T-helper 1 cell treated with Interleukin-12 subunit alpha and Interleukin-12 subunit beta and Interleukin-4 antibody, amounts not matched to agents 30 μg/mL and 1 μg/mL, for 36 hours (primary cell): ENCODE data around the gene NDC1.

Source experiments
- H3K27ac Mint-ChIP-seq: one replicate; pipeline ENCODE4 v1.8.0; 2021; ENCODE audit warnings: mild to moderate bottlenecking, mixed read lengths
- H3K27me3 Mint-ChIP-seq: one replicate; pipeline ENCODE4 v1.8.0; 2021; ENCODE audit warnings: low read depth, mixed read lengths
- H3K36me3 Mint-ChIP-seq: one replicate; pipeline ENCODE4 v1.8.0; 2021; ENCODE audit warnings: low read depth, mixed read lengths
- H3K4me1 Mint-ChIP-seq: one replicate; pipeline ENCODE4 v1.8.0; 2021; ENCODE audit warnings: low read depth, mixed read lengths
- H3K4me3 Mint-ChIP-seq: one replicate; pipeline ENCODE4 v1.8.0; 2021; ENCODE audit warnings: mild to moderate bottlenecking, moderate library complexity, mixed read lengths
- H3K9me3 Mint-ChIP-seq: one replicate; pipeline ENCODE4 v1.8.0; 2021; ENCODE audit warnings: mixed read lengths

Gene NDC1

GRCh38 chr1:53735681-53736080, 102.4 kb downstream of the NDC1 start:
- no peak overlapping the region for H3K27ac Mint-ChIP-seq
- no peaks in the 10 kb centered on the region for H3K36me3 Mint-ChIP-seq
- no peaks in the 10 kb centered on the region for H3K4me1 Mint-ChIP-seq
- no peak overlapping the region for H3K4me3 Mint-ChIP-seq
- H3K27me3 Mint-ChIP-seq: peaks cover 71% of the 10 kb centered on the region
- H3K9me3 Mint-ChIP-seq: no peaks in the 10 kb centered on the region

- no peaks in the 10 kb centered on the region for H3K9me3 Mint-ChIP-seq
- H3K27ac Mint-ChIP-seq: no peak overlapping the region
- H3K4me1 Mint-ChIP-seq: no peaks in the 10 kb centered on the region
- peaks cover 71% of the 10 kb centered on the region for H3K27me3 Mint-ChIP-seq
- no peaks in the 10 kb centered on the region for H3K36me3 Mint-ChIP-seq
- no peak overlapping the region for H3K4me3 Mint-ChIP-seq
Measured at GRCh38 chr1:53735261-53735660, 102.8 kb downstream of the NDC1 start.

- peaks cover 66% of the 10 kb centered on the region for H3K27me3 Mint-ChIP-seq
- H3K9me3 Mint-ChIP-seq: no peaks in the 10 kb centered on the region
- H3K4me3 Mint-ChIP-seq: no peak overlapping the region
- H3K4me1 Mint-ChIP-seq: no peaks in the 10 kb centered on the region
- no peak overlapping the region for H3K27ac Mint-ChIP-seq
- H3K36me3 Mint-ChIP-seq: no peaks in the 10 kb centered on the region
Measured at GRCh38 chr1:53734650-53735211, 103.4 kb downstream of the NDC1 start.

GRCh38 chr1:53733975-53734649, 104.0 kb downstream of the NDC1 start:
- no peaks in the 10 kb centered on the region for H3K9me3 Mint-ChIP-seq
- H3K27me3 Mint-ChIP-seq: peaks cover 65% of the 10 kb centered on the region
- no peaks in the 10 kb centered on the region for H3K36me3 Mint-ChIP-seq
- no peaks in the 10 kb centered on the region for H3K4me1 Mint-ChIP-seq
- H3K4me3 Mint-ChIP-seq: no peak overlapping the region
- no peak overlapping the region for H3K27ac Mint-ChIP-seq

GRCh38 chr1:53733447-53733931, 104.6 kb downstream of the NDC1 start:
- no peak overlapping the region for H3K4me3 Mint-ChIP-seq
- H3K27ac Mint-ChIP-seq: no peak overlapping the region
- no peaks in the 10 kb centered on the region for H3K9me3 Mint-ChIP-seq
- H3K27me3 Mint-ChIP-seq: peaks cover 71% of the 10 kb centered on the region
- H3K4me1 Mint-ChIP-seq: no peaks in the 10 kb centered on the region
- H3K36me3 Mint-ChIP-seq: no peaks in the 10 kb centered on the region

- Mint-ChIP-seq H3K36me3 (no peaks in the 10 kb centered on the region), H3K4me3 (no peak overlapping the region), H3K27me3 (peaks cover 73% of the 10 kb centered on the region), H3K9me3 (no peaks in the 10 kb centered on the region), H3K4me1 (no peaks in the 10 kb centered on the region), H3K27ac (no peak overlapping the region)
Measured at GRCh38 chr1:53732912-53733317, 105.2 kb downstream of the NDC1 start.

GRCh38 chr1:53732409-53732808, 105.7 kb downstream of the NDC1 start:
- H3K36me3 Mint-ChIP-seq: no peaks in the 10 kb centered on the region
- H3K4me3 Mint-ChIP-seq: no peak overlapping the region
- no peaks in the 10 kb centered on the region for H3K4me1 Mint-ChIP-seq
- H3K27me3 Mint-ChIP-seq: peaks cover 70% of the 10 kb centered on the region
- H3K9me3 Mint-ChIP-seq: no peaks in the 10 kb centered on the region
- no peak overlapping the region for H3K27ac Mint-ChIP-seq

GRCh38 chr1:53731779-53732305, 106.3 kb downstream of the NDC1 start:
- no peak overlapping the region for H3K4me3 Mint-ChIP-seq
- no peaks in the 10 kb centered on the region for H3K4me1 Mint-ChIP-seq
- no peak overlapping the region for H3K27ac Mint-ChIP-seq
- no peaks in the 10 kb centered on the region for H3K9me3 Mint-ChIP-seq
- H3K27me3 Mint-ChIP-seq: peaks cover 65% of the 10 kb centered on the region
- H3K36me3 Mint-ChIP-seq: no peaks in the 10 kb centered on the region

GRCh38 chr1:53731043-53731600, 107.0 kb downstream of the NDC1 start:
- Mint-ChIP-seq H3K4me1 (no peaks in the 10 kb centered on the region), H3K9me3 (no peaks in the 10 kb centered on the region), H3K4me3 (no peak overlapping the region), H3K36me3 (no peaks in the 10 kb centered on the region), H3K27me3 (peaks cover 57% of the 10 kb centered on the region), H3K27ac (no peak overlapping the region)

GRCh38 chr1:53730224-53730865, 107.8 kb downstream of the NDC1 start:
- Mint-ChIP-seq H3K27me3 (peaks cover 50% of the 10 kb centered on the region), H3K36me3 (no peaks in the 10 kb centered on the region), H3K4me1 (no peaks in the 10 kb centered on the region), H3K9me3 (no peaks in the 10 kb centered on the region), H3K27ac (no peak overlapping the region), H3K4me3 (no peak overlapping the region)

- peaks cover 45% of the 10 kb centered on the region for H3K27me3 Mint-ChIP-seq
- H3K9me3 Mint-ChIP-seq: no peaks in the 10 kb centered on the region
- H3K27ac Mint-ChIP-seq: no peak overlapping the region
- H3K4me3 Mint-ChIP-seq: no peak overlapping the region
- H3K4me1 Mint-ChIP-seq: no peaks in the 10 kb centered on the region
- no peaks in the 10 kb centered on the region for H3K36me3 Mint-ChIP-seq
Measured at GRCh38 chr1:53729456-53730223, 108.5 kb downstream of the NDC1 start.

- no peaks in the 10 kb centered on the region for H3K36me3 Mint-ChIP-seq
- peaks cover 42% of the 10 kb centered on the region for H3K27me3 Mint-ChIP-seq
- H3K4me1 Mint-ChIP-seq: no peaks in the 10 kb centered on the region
- no peak overlapping the region for H3K4me3 Mint-ChIP-seq
- no peak overlapping the region for H3K27ac Mint-ChIP-seq
- no peaks in the 10 kb centered on the region for H3K9me3 Mint-ChIP-seq
Measured at GRCh38 chr1:53728702-53729455, 109.2 kb downstream of the NDC1 start.

- Mint-ChIP-seq H3K36me3 (no peaks in the 10 kb centered on the region), H3K9me3 (no peaks in the 10 kb centered on the region), H3K27me3 (peaks cover 36% of the 10 kb centered on the region), H3K4me1 (no peaks in the 10 kb centered on the region), H3K27ac (no peak overlapping the region), H3K4me3 (no peak overlapping the region)
Measured at GRCh38 chr1:53728196-53728595, 109.9 kb downstream of the NDC1 start.
